ENCODE measurements around the gene ZFP1. TPM values are rescaled to one million over a fixed set of nuclear protein-coding genes. Genes with fewer than 3 reads are reported as not detected.

ZFP1 gene
- total and polyA plus RNA-seq, 2 experiments from 2014 or later, result 6.8 to 7.8 TPM

DNA sequence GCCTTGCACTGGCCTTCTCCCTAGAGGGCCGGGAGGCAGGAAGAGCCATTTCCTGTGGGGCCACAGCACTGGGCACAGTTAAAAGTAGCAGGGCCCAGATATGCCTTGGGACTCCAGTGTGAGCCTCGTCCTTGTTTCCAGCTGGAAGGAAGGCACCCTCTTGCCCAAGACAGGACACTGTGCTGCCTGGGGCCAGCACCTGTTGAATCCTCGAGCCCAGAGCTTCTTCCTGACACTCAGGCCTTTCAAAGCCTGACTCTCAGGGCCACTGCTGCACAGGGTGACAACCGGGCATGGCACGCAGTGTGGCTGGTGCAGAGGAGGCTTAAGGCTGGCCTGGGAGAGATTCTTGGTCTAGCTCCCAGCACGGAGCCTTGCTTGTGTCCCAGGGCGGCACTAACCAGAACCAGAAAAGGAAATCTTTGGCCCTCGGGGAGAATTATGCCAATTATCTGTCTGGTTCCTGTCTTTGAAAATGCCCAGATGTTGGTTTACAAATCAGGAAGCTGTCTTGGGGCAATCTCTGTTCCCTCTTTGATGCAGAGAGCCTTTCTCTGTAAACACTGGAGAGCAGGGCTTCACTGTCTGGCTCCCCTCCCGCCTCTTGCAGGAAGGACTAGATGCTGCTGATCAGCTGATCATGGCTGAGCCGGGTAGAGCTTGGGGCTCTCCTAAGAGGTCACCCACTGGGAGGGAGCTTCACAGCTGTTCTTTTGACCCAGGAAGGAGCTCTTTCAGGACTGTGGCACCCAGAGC is 42.8 kb upstream of the ZFP1 start:
- Histone ChIP-seq H3F3A (ENCODE audit: insufficient read depth) (peaks cover 12% of the 10 kb centered on the region), H3K36me3 (ENCODE audit: low read depth) (no peaks in the 10 kb centered on the region), H4K20me1 (ENCODE audit: insufficient read depth) (no peaks in the 10 kb centered on the region), H2AFZ (no peak overlapping the region), H3K4me1 (ENCODE audit: insufficient read depth) (peaks cover 23% of the 10 kb centered on the region), H3K27ac (no peak overlapping the region), H3K9me3 (ENCODE audit: low read depth) (no peaks in the 10 kb centered on the region), H3K4me2 (ENCODE audit: unreplicated experiment) (no peak overlapping the region), H3K4me3 (no peak overlapping the region), H3K9ac (no peak overlapping the region), H3K9me2 (ENCODE audit: insufficient read depth) (no peaks in the 10 kb centered on the region), H3K27me3 (replicated peaks; ENCODE audit: insufficient read depth) (no peaks in the 10 kb centered on the region), H3K79me2 (ENCODE audit: insufficient read depth) (no peaks in the 10 kb centered on the region)
- WGBS, 2 experiments (ENCODE audit: low coverage in 1 of 2, low lambda C conversion rate in 2 of 2, missing lambda C conversion rate in 2 of 2), result 55 to 61% methylated on average over 10 of the region's 10 CpGs
- DNase-seq, result peak; percentile 20
- TF ChIP-seq EZH2 (IDR thresholded peaks at IDR 0.05; ENCODE audit: insufficient read depth, poor library complexity, severe bottlenecking) (no peak), EZH2phosphoT487 (IDR thresholded peaks at IDR 0.05; ENCODE audit: insufficient read depth, low read depth) (no peak)
- in situ Hi-C loops (cut with MboI), result loop anchor here (5.0 kb wide), 1 partner anchor 103 kb away; no protein-coding TSS in a partner anchor

GRCh38 chr16:75106351-75107274 is 41.7 kb upstream of the ZFP1 start:
- Histone ChIP-seq H3K9me2 (ENCODE audit: insufficient read depth) (no peaks in the 10 kb centered on the region), H3K9ac (no peak overlapping the region), H3K4me2 (ENCODE audit: unreplicated experiment) (no peak overlapping the region), H3K27ac (no peak overlapping the region), H3K27me3 (replicated peaks; ENCODE audit: insufficient read depth) (no peaks in the 10 kb centered on the region), H3F3A (ENCODE audit: insufficient read depth) (peaks cover 17% of the 10 kb centered on the region), H4K20me1 (ENCODE audit: insufficient read depth) (no peaks in the 10 kb centered on the region), H3K79me2 (ENCODE audit: insufficient read depth) (no peaks in the 10 kb centered on the region), H3K9me3 (ENCODE audit: low read depth) (no peaks in the 10 kb centered on the region), H3K4me1 (ENCODE audit: insufficient read depth) (peaks cover 30% of the 10 kb centered on the region), H2AFZ (no peak overlapping the region), H3K36me3 (ENCODE audit: low read depth) (no peaks in the 10 kb centered on the region), H3K4me3 (no peak overlapping the region)
- DNase-seq, result peak; percentile 24
- TF ChIP-seq EZH2 (IDR thresholded peaks at IDR 0.05; ENCODE audit: insufficient read depth, poor library complexity, severe bottlenecking) (no peak), EZH2phosphoT487 (IDR thresholded peaks at IDR 0.05; ENCODE audit: insufficient read depth, low read depth) (no peak)
- 95 to 96% methylated on average over 20 of the region's 20 CpGs for WGBS, 2 experiments (ENCODE audit: low coverage in 1 of 2, low lambda C conversion rate in 2 of 2, missing lambda C conversion rate in 2 of 2)
- in situ Hi-C loops (cut with MboI), result loop anchor here (5.0 kb wide), 1 partner anchor 104 kb away; no protein-coding TSS in a partner anchor

GRCh38 chr16:75107505-75107904 is 40.8 kb upstream of the ZFP1 start:
- H3F3A ChIP-seq (ENCODE audit: insufficient read depth), result peaks cover 17% of the 10 kb centered on the region
- TF ChIP-seq EZH2phosphoT487 (IDR thresholded peaks at IDR 0.05; ENCODE audit: insufficient read depth, low read depth) (no peak), EZH2 (IDR thresholded peaks at IDR 0.05; ENCODE audit: insufficient read depth, poor library complexity, severe bottlenecking) (no peak)
- DNase-seq, result no peak
- H3K9me3 ChIP-seq (ENCODE audit: low read depth), result no peaks in the 10 kb centered on the region
- in situ Hi-C loops (cut with MboI), result loop anchor here (5.0 kb wide), 1 partner anchor 105 kb away; no protein-coding TSS in a partner anchor
- H3K4me3 ChIP-seq, result no peak overlapping the region
- H3K4me1 ChIP-seq (ENCODE audit: insufficient read depth), result peaks cover 30% of the 10 kb centered on the region
- no peaks in the 10 kb centered on the region for H3K79me2 ChIP-seq (ENCODE audit: insufficient read depth)
- 95 to 97% methylated on average over 10 of the region's 10 CpGs for WGBS, 2 experiments (ENCODE audit: low coverage in 1 of 2, low lambda C conversion rate in 2 of 2, missing lambda C conversion rate in 2 of 2)
- no peak overlapping the region for H3K27ac ChIP-seq
- no peaks in the 10 kb centered on the region for H3K36me3 ChIP-seq (ENCODE audit: low read depth)
- no peak overlapping the region for H3K4me2 ChIP-seq (ENCODE audit: unreplicated experiment)
- no peak overlapping the region for H2AFZ ChIP-seq
- no peaks in the 10 kb centered on the region for H3K9me2 ChIP-seq (ENCODE audit: insufficient read depth)
- H3K27me3 ChIP-seq (replicated peaks; ENCODE audit: insufficient read depth), result no peaks in the 10 kb centered on the region
- no peak overlapping the region for H3K9ac ChIP-seq
- H4K20me1 ChIP-seq (ENCODE audit: insufficient read depth), result no peaks in the 10 kb centered on the region
